MCF 10A (cell line): Measurements from ENCODE around the gene PATJ. TPM values are rescaled to one million over a fixed set of nuclear protein-coding genes. Genes with fewer than 3 reads are reported as not detected.
"Not testable (repeated sequence)": the region's sequence is repeated elsewhere in the genome, so short reads cannot be mapped to it uniquely, and the experiment has no call there.

Experiments used
- BruUV-seq: library from RNA; stranded (reverse); fragments of 400-500 nt; replicated peaks from 2 replicates; lab custom pipeline; 2021; lab: Mats Ljungman, UMichigan
- CTCF ChIA-PET: fragments of 300-600 bp; sonication (Branson Sonifier 250); formaldehyde crosslinking; extraction: SDS; loops from one replicate; lab custom pipeline; 2021; ENCODE audit warnings: antibody characterized with exemption, inconsistent platforms; lab: Yijun Ruan, JAX
- POLR2A ChIA-PET: fragments of 300-600, 350-650 bp; sonication (Branson Sonifier 250); formaldehyde crosslinking; extraction: SDS; loops from one replicate; lab custom pipeline; 2020; ENCODE audit warnings: antibody characterized with exemption, inconsistent platforms; lab: Yijun Ruan, JAX
- DNase-seq: peaks from one replicate; pipeline ENCODE4 v3.0.0-alpha.2; 2018; ENCODE audit not compliant: unreplicated experiment
- H3K27ac Mint-ChIP-seq: one replicate; pipeline ENCODE4 v1.8.0; 2022; ENCODE audit warnings: mild to moderate bottlenecking, low read depth, mixed read lengths; ENCODE audit not compliant: unreplicated experiment
- H3K27me3 Mint-ChIP-seq: one replicate; pipeline ENCODE4 v1.8.0; 2022; ENCODE audit warnings: mixed read lengths; ENCODE audit not compliant: insufficient read depth, unreplicated experiment
- H3K36me3 Mint-ChIP-seq: one replicate; pipeline ENCODE4 v1.8.0; 2022; ENCODE audit warnings: mild to moderate bottlenecking, moderate library complexity, mixed read lengths; ENCODE audit not compliant: insufficient read depth, unreplicated experiment
- H3K4me1 Mint-ChIP-seq: one replicate; pipeline ENCODE4 v1.8.0; 2022; ENCODE audit warnings: mixed read lengths; ENCODE audit not compliant: insufficient read depth, unreplicated experiment
- H3K4me3 Mint-ChIP-seq: one replicate; pipeline ENCODE4 v1.8.0; 2022; ENCODE audit warnings: mild to moderate bottlenecking, moderate library complexity, mixed read lengths; ENCODE audit not compliant: unreplicated experiment
- H3K9me3 Mint-ChIP-seq: one replicate; pipeline ENCODE4 v1.8.0; 2022; ENCODE audit warnings: mixed read lengths; ENCODE audit not compliant: unreplicated experiment
- CTCF ChIP-seq: fragments of 200-600 bp; IDR thresholded peaks from one replicate; pipeline ENCODE4 v1.8.0; 2022; ENCODE audit warnings: antibody characterized with exemption, mild to moderate bottlenecking; ENCODE audit not compliant: unreplicated experiment
- intact Hi-C: fragments of 100-400 bp; cut with micrococcal nuclease; formaldehyde crosslinking; loops from 2 replicates; pipeline ENCODE4 v1.14.1; 2022
- total RNA-seq: library from RNA; stranded (reverse); gene quantifications from 2 replicates; pipeline ENCODE4 v1.2.3, GENCODE V29; 2022

The PATJ gene
- total RNA-seq, 1 experiment from 2014 or later = 28.7 TPM

GRCh38 chr1:62210960-62211359 is 468.7 kb downstream of the PATJ start:
- BruUV-seq = no TSS peak
- intact Hi-C loops = loop anchor here (1.0 kb wide), 2 partner anchors 36 to 196 kb away; no protein-coding TSS in a partner anchor
- TF ChIP-seq CTCF = no peak
- Mint-ChIP-seq H3K4me1 (peaks cover 12% of the 10 kb centered on the region), H3K9me3 (peaks cover 29% of the 10 kb centered on the region), H3K4me3 (no peak overlapping the region), H3K27ac (no peak overlapping the region), H3K27me3 (no peaks in the 10 kb centered on the region), H3K36me3 (no peaks in the 10 kb centered on the region)
- ChIA-PET CTCF (no interaction called here), POLR2A (no interaction called here)
- peak; percentile 21 for DNase-seq

GRCh38 chr1:62212411-62212810 is 470.1 kb downstream of the PATJ start:
- H3K4me3 Mint-ChIP-seq = no peak overlapping the region
- no peak for TF ChIP-seq CTCF
- no peak overlapping the region for H3K27ac Mint-ChIP-seq
- H3K27me3 Mint-ChIP-seq = no peaks in the 10 kb centered on the region
- ChIA-PET POLR2A (no interaction called here), CTCF (no interaction called here)
- H3K36me3 Mint-ChIP-seq = no peaks in the 10 kb centered on the region
- no peak for DNase-seq
- intact Hi-C loops = no loop called here
- H3K4me1 Mint-ChIP-seq = peaks cover 12% of the 10 kb centered on the region
- peaks cover 19% of the 10 kb centered on the region for H3K9me3 Mint-ChIP-seq
- BruUV-seq = no TSS peak

- Mint-ChIP-seq H3K27ac (no peak overlapping the region), H3K27me3 (no peaks in the 10 kb centered on the region), H3K4me1 (peaks cover 12% of the 10 kb centered on the region), H3K9me3 (peaks cover 19% of the 10 kb centered on the region), H3K36me3 (no peaks in the 10 kb centered on the region), H3K4me3 (no peak overlapping the region)
- no peak for DNase-seq
- intact Hi-C loops = no loop called here
- ChIA-PET POLR2A (interaction anchor here (0.6 kb wide), 1 partner anchor 43 kb away, joined by 3 read pairs; no protein-coding TSS in a partner anchor), CTCF (no interaction called here)
- BruUV-seq = no TSS peak
- TF ChIP-seq CTCF = no peak
Measured at GRCh38 chr1:62213075-62213914, 471.0 kb downstream of the PATJ start.

- no peak for TF ChIP-seq CTCF
- no peaks in the 10 kb centered on the region for H3K27me3 Mint-ChIP-seq
- H3K4me3 Mint-ChIP-seq = no peak overlapping the region
- H3K9me3 Mint-ChIP-seq = no peaks in the 10 kb centered on the region
- H3K27ac Mint-ChIP-seq = no peak overlapping the region
- no peaks in the 10 kb centered on the region for H3K4me1 Mint-ChIP-seq
- POLR2A ChIA-PET = no interaction called here
- CTCF ChIA-PET = no interaction called here
- DNase-seq = no peak
- no TSS peak for BruUV-seq
- intact Hi-C loops = no loop called here
- no peaks in the 10 kb centered on the region for H3K36me3 Mint-ChIP-seq
Measured at GRCh38 chr1:62218604-62219003, 476.3 kb downstream of the PATJ start.

GRCh38 chr1:62220456-62220855 is 478.2 kb downstream of the PATJ start:
- H3K9me3 Mint-ChIP-seq, BruUV-seq, H3K36me3 Mint-ChIP-seq, H3K4me1 Mint-ChIP-seq, intact Hi-C loops, POLR2A ChIA-PET, DNase-seq, H3K4me3 Mint-ChIP-seq, H3K27ac Mint-ChIP-seq, H3K27me3 Mint-ChIP-seq: not testable (repeated sequence)
- CTCF ChIA-PET = interaction anchor here (0.6 to 2.0 kb wide), 2 partner anchors 44 to 76 kb away, joined by 3 to 5 read pairs; no protein-coding TSS in a partner anchor
